Measurements from ENCODE around the gene GRM4.

DNA sequence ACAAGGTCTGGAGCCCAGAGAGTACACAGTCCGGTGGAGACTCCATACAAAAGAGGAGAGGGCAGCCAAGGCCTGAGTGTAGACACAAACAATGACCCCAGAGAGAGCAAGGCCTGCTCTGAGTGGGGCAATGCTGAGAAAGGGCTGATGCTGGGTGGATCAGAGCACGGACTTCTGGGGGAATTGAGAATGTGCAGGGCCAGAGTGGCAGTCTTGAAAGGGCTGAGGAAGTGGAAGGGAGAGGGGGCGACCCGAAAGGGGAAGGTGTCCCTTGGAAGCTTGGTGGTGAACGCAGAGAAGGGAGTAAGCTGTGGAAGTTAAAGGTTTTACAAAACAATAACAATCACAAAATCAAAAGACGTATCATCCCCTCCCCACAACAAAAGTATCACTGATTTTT is 12.0 kb upstream of the GRM4 start:
- no peak for TF ChIP-seq CTCF (IDR thresholded peaks at IDR 0.05)
- no peak for TF ChIP-seq POLR2A (IDR thresholded peaks at IDR 0.05)

All from heart left ventricle (tissue), 13 donors.